MM.1S (cell line): Measurements from ENCODE around the gene PARD3.
"Not testable (repeated sequence)": the region's sequence is repeated elsewhere in the genome, so short reads cannot be mapped to it uniquely, and the experiment has no call there.

Experiments used
- DNase-seq: peaks from one replicate; pipeline ENCODE4 v3.0.0-alpha.2; 2015
- H2AFZ ChIP-seq: fragments of 300-600 bp; sonication (generic); 2 replicates; pipeline ENCODE4 v1.6.0; 2016; ENCODE audit warnings: antibody characterized with exemption, low read length
- H3F3A ChIP-seq: fragments of 300-600 bp; sonication (generic); 2 replicates; pipeline ENCODE4 v1.6.1; 2016; ENCODE audit warnings: mild to moderate bottlenecking, antibody characterized with exemption, low read length, moderate library complexity, mixed read lengths; ENCODE audit not compliant: insufficient read depth
- H3K27ac ChIP-seq: fragments of 300-600 bp; sonication (generic); 2 replicates; pipeline ENCODE4 v1.5.1; 2016; ENCODE audit warnings: mild to moderate bottlenecking, low read length
- H3K27me3 ChIP-seq: fragments of 300-600 bp; sonication (generic); replicated peaks from 2 replicates; pipeline ENCODE4 v1.6.0; 2016; ENCODE audit warnings: low read length; ENCODE audit not compliant: insufficient read depth
- H3K36me3 ChIP-seq: fragments of 300-600 bp; sonication (generic); replicated peaks from 2 replicates; pipeline ENCODE4 v1.6.1; 2016; ENCODE audit warnings: mild to moderate bottlenecking, low read length, mixed read lengths; ENCODE audit not compliant: insufficient read depth
- H3K4me1 ChIP-seq: fragments of 300-600 bp; sonication (generic); 2 replicates; pipeline ENCODE4 v1.6.1; 2016; ENCODE audit warnings: low read length, mixed read lengths
- H3K4me2 ChIP-seq: fragments of 300-600 bp; sonication (generic); 2 replicates; pipeline ENCODE4 v1.6.0; 2016; ENCODE audit warnings: low read depth, low read length
- H3K4me3 ChIP-seq: fragments of 300-600 bp; sonication (generic); 2 replicates; pipeline ENCODE4 v1.5.1; 2016; ENCODE audit warnings: low read length, mixed read lengths
- H3K79me2 ChIP-seq: fragments of 300-600 bp; sonication (generic); 2 replicates; pipeline ENCODE4 v1.6.1; 2016; ENCODE audit warnings: mixed run types, low read length, mixed read lengths
- H3K9ac ChIP-seq: fragments of 300-600 bp; sonication (generic); 2 replicates; pipeline ENCODE4 v1.6.1; 2016; ENCODE audit warnings: low read length, mixed read lengths
- H3K9me2 ChIP-seq: fragments of 300-600 bp; sonication (generic); replicated peaks from 2 replicates; pipeline ENCODE4 v1.6.1; 2016; ENCODE audit warnings: mild to moderate bottlenecking, low read length, mixed read lengths; ENCODE audit not compliant: insufficient read depth
- H3K9me3 ChIP-seq: fragments of 300-600 bp; sonication (generic); replicated peaks from 2 replicates; pipeline ENCODE4 v1.6.1; 2016; ENCODE audit warnings: mild to moderate bottlenecking, low read length, mixed read lengths; ENCODE audit not compliant: insufficient read depth
- H4K20me1 ChIP-seq: fragments of 300-600 bp; sonication (generic); 2 replicates; pipeline ENCODE4 v1.6.1; 2016; ENCODE audit warnings: mild to moderate bottlenecking, low read length, moderate library complexity, mixed read lengths; ENCODE audit not compliant: insufficient read depth
- EZH2 ChIP-seq: fragments of 300-600 bp; sonication (generic); optimal IDR thresholded peaks from 2 replicates; pipeline ENCODE3; 2017; ENCODE audit warnings: low read depth, mild to moderate bottlenecking, antibody characterized with exemption, low read length, mixed read lengths
- EZH2phosphoT487 ChIP-seq: fragments of 300-600 bp; sonication (generic); IDR thresholded peaks from 2 replicates; pipeline ENCODE4 v1.6.1; 2018; ENCODE audit warnings: antibody characterized with exemption, low read length
- TF ChIP-seq, protein P1 (sequence below): fragments of 300-600 bp; sonication (generic); IDR thresholded peaks from 2 replicates; pipeline ENCODE4 v1.5.1; 2016; ENCODE audit warnings: antibody characterized with exemption, low read length, mixed read lengths

PARD3 gene

GRCh38 chr10:34710391-34710751 lies 104.7 kb downstream of the PARD3 start:
- Histone ChIP-seq H3K4me1 (peaks cover 22% of the 10 kb centered on the region), H3K9me3 (no peaks in the 10 kb centered on the region), H3K9me2 (no peaks in the 10 kb centered on the region), H3K36me3 (no peaks in the 10 kb centered on the region), H3K9ac (no peak overlapping the region), H2AFZ (no peak overlapping the region), H3F3A (peaks cover 12% of the 10 kb centered on the region), H3K27me3 (0 out of 2 replicates have a peak, but pooled peaks cover 6% of the 10 kb centered on the region), H3K4me3 (no peak overlapping the region), H4K20me1 (no peaks in the 10 kb centered on the region), H3K27ac (no peak overlapping the region), H3K4me2 (no peak overlapping the region), H3K79me2 (peaks cover 95% of the 10 kb centered on the region)
- DNase-seq = no peak
- TF ChIP-seq EZH2 (no peak), EZH2phosphoT487 (no peak)
- TF ChIP-seq, protein P1, sequence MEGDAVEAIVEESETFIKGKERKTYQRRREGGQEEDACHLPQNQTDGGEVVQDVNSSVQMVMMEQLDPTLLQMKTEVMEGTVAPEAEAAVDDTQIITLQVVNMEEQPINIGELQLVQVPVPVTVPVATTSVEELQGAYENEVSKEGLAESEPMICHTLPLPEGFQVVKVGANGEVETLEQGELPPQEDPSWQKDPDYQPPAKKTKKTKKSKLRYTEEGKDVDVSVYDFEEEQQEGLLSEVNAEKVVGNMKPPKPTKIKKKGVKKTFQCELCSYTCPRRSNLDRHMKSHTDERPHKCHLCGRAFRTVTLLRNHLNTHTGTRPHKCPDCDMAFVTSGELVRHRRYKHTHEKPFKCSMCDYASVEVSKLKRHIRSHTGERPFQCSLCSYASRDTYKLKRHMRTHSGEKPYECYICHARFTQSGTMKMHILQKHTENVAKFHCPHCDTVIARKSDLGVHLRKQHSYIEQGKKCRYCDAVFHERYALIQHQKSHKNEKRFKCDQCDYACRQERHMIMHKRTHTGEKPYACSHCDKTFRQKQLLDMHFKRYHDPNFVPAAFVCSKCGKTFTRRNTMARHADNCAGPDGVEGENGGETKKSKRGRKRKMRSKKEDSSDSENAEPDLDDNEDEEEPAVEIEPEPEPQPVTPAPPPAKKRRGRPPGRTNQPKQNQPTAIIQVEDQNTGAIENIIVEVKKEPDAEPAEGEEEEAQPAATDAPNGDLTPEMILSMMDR = no peak

GRCh38 chr10:34709637-34710390 lies 105.3 kb downstream of the PARD3 start:
- no peak overlapping the region for H3K9ac ChIP-seq
- TF ChIP-seq, protein P1 = no peak
- TF ChIP-seq EZH2phosphoT487 (no peak), EZH2 (no peak)
- H4K20me1 ChIP-seq = peaks cover 2% of the 10 kb centered on the region; the same call in 1 of the 2 replicates
- H3K4me1 ChIP-seq = peaks cover 28% of the 10 kb centered on the region
- H3K79me2 ChIP-seq = peaks cover 95% of the 10 kb centered on the region
- no peaks in the 10 kb centered on the region for H3K9me2 ChIP-seq
- H3K4me3 ChIP-seq = no peak overlapping the region
- H3K4me2 ChIP-seq = no peak overlapping the region
- DNase-seq = no peak
- H3K9me3 ChIP-seq = no peaks in the 10 kb centered on the region
- H3K27me3 ChIP-seq = peaks cover 8% of the 10 kb centered on the region; the same call in 1 of the 2 replicates
- no peaks in the 10 kb centered on the region for H3K36me3 ChIP-seq
- no peak overlapping the region for H3K27ac ChIP-seq
- H2AFZ ChIP-seq = no peak overlapping the region
- peaks cover 12% of the 10 kb centered on the region for H3F3A ChIP-seq

GRCh38 chr10:34707656-34708055 lies 107.4 kb downstream of the PARD3 start:
- DNase-seq = no peak
- no peaks in the 10 kb centered on the region for H3K9me2 ChIP-seq
- no peak overlapping the region for H3K4me3 ChIP-seq
- peaks cover 12% of the 10 kb centered on the region for H3F3A ChIP-seq
- peaks cover 15% of the 10 kb centered on the region for H3K27me3 ChIP-seq
- no peak overlapping the region for H2AFZ ChIP-seq
- no peak overlapping the region for H3K27ac ChIP-seq
- H3K9ac ChIP-seq = no peak overlapping the region
- TF ChIP-seq EZH2phosphoT487 = no peak
- no peak for TF ChIP-seq EZH2
- TF ChIP-seq, protein P1 = no peak
- peaks cover 26% of the 10 kb centered on the region for H3K4me1 ChIP-seq
- H3K79me2 ChIP-seq = peaks cover 97% of the 10 kb centered on the region
- H3K36me3 ChIP-seq = no peaks in the 10 kb centered on the region
- H3K4me2 ChIP-seq = no peak overlapping the region
- no peaks in the 10 kb centered on the region for H3K9me3 ChIP-seq
- H4K20me1 ChIP-seq = peaks cover 9% of the 10 kb centered on the region

DNA sequence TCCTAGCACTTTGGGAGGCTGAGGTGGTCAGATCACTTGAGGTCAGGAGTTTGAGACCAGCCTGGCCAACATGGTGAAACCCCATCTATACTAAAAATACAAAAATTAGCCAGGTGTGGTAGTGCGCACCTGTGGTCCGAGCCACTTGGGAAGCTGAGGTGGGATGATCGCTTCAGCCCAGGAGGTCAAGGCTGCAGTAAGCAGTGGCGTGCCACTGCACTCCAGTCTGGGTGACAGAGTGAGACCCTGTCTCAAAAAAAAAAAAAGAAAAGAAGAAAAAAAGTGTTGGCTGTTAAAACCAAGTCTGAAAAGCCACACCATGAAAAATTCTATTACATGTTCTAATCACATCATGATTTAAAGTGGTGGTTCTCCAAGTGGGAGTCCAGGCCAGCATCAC lies 108.1 kb downstream of the PARD3 start:
- not testable (repeated sequence) for H3K9me3 ChIP-seq, H3K36me3 ChIP-seq, H3K9ac ChIP-seq, DNase-seq, H3K9me2 ChIP-seq, H2AFZ ChIP-seq, H3K27ac ChIP-seq, H3K4me2 ChIP-seq, H4K20me1 ChIP-seq, H3K4me3 ChIP-seq
- H3K27me3 ChIP-seq = peaks cover 15% of the 10 kb centered on the region
- peaks cover 26% of the 10 kb centered on the region for H3K4me1 ChIP-seq
- peaks cover 95% of the 10 kb centered on the region for H3K79me2 ChIP-seq
- H3F3A ChIP-seq = peaks cover 12% of the 10 kb centered on the region
